Epithelial cell of prostate (primary cell): ENCODE measurements around the gene DNAJC6.
"Not testable (repeated sequence)": the region's sequence is repeated elsewhere in the genome, so short reads cannot be mapped to it uniquely, and the experiment has no call there.

Experiments
- DNase-seq: peaks from one replicate; pipeline ENCODE4 v3.0.0-alpha.2; 2011; ENCODE audit warnings: low read depth, low spot score
- H3K27ac ChIP-seq: fragments of 450-650 bp; 2 replicates; pipeline ENCODE4 v1.5.1; 2017; ENCODE audit warnings: mild to moderate bottlenecking

The DNAJC6 gene

DNA sequence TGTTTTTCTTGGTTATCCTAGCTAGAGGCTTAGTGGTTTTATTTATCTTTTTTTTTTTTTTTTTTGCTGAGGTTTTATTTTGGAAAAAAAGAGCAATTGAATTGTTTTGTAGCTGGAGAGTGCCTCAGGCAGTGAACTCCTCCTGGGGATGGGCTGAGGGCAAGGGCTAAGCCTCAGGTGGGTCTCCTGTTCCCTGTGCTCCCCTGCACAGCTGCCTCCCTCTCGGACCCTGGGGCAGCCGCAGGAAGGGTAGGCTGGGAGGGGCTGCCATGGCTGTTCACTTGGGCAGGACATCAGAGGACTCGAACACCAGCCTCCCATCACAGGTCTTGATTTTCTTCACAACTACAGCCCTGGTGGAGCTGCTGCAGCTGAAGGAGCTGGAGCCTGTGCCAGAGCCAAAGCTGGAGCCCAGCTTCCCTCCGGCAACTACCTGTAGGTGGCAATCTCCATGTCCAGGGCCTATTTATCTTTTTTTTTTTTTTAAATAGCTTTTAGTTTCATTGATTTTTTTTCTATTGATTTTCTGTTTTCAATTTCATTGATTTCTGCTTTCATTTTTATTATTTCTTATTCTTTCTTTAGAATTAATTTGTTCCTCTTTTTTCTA lies 140.0 kb downstream of the DNAJC6 start:
- no peak overlapping the region for H3K27ac ChIP-seq
- no peak for DNase-seq

DNA sequence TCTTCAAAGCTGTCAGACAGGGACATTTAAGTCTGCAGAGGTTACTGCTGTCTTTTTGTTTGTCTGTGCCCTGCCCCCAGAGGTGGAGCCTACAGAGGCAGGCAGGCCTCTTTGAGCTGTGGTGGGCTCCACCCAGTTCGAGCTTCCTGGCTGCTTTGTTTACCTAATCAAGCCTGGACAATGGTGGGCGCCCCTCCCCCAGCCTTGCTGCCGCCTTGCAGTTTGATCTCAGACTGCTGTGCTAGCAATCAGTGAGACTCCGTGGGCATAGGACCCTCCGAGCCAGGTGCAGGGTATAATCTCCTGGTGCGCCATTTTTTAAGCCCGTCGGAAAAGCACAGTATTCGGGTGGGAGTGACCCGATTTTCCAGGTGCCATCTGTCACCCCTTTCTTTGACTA lies 146.3 kb downstream of the DNAJC6 start:
- H3K27ac ChIP-seq, DNase-seq: not testable (repeated sequence)

DNA sequence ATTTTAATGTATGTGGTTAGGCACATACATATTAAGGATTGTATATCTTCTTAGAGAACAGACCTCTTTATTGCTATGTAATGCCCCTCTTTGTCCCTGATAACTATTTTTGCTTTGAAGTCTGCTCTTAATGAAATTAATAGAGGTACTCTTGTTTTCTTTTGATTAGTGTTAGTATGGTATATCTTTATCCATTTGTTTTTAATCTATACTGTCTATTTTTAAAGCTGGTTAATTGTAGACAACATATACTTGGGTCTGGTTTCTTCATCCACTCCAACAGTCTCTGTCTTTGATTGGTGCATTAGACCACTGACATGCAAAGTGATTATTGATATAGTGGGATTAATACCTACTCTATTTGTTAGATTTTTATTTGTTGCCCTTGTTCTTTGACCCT lies 147.1 kb downstream of the DNAJC6 start:
- H3K27ac ChIP-seq: no peak overlapping the region
- DNase-seq: no peak

DNA sequence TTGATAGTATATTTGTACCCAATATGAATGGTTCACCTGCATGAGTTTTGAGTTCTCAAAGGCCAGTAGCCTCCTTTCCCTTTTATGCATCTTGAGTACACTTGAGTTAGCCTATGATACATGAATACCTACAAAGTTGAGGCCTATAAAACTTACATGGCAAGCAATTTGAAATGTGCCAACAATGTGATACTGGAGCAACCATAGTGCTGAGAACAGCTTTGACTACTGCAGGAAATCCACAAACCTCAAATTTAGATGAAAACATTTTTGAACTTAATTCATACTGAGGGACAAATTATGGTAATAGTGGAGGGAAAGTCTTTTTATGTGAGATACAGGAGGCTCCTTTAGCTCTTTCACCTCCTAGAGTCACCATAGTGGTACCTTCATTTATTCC lies 148.5 kb downstream of the DNAJC6 start:
- no peak for DNase-seq
- no peak overlapping the region for H3K27ac ChIP-seq

DNA sequence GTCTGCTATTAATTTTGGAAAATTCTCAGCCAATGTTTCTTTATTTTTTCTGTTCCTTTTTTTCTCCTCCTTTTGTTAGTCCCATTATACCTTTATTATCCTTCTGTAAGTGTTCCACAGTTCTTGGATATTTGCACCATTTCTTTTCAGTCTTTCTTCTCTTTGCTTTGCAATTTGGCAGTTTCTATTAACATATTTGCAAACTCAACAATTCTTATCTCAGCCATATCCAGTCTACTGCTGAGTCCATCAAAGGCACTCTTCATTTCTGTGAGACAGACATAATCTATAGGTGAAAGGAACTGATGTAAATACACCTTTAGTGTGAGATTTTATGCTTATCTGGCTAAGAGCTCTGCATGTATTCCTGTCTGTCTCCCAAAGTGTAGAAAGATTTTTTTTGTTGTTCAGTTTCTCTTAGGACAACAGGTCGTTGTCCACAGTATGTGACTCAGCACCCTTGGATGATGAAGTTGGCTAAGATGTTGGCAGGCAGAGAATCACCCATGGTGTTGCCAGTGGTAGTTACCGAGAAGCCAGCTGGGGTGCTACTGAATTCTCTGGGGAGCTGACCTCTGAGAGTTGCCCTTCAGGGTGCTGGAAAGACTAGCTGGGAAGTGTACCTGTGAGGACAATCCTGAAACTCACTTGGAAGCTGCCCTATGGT lies 149.5 kb downstream of the DNAJC6 start:
- H3K27ac ChIP-seq: no peak overlapping the region
- DNase-seq: no peak

DNA sequence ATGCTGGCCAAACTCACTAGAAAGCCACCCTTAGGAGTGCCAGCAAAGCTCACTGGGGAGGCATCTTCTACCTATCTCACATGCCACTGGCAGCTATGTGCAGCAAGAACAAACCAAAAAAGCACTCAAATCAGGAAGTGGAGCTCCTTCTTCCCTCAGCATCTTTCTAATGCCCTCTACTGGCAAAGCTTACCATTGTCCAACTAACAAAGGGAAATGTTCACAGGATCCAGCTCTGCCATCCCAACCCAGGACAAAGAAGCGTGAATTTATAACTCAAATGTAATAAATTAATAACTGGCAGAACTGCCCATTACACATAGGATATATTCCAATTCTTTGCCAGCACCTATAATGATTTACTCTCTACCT lies 150.0 kb downstream of the DNAJC6 start:
- DNase-seq: no peak
- no peak overlapping the region for H3K27ac ChIP-seq
